H9 (cell line): ENCODE data around the gene LTV1. TPM values are rescaled to one million over a fixed set of nuclear protein-coding genes. Genes with fewer than 3 reads are reported as not detected.

Source experiments
- DNase-seq: peaks from one replicate; pipeline ENCODE4 v3.0.0-alpha.2; 2017
- H2AFZ ChIP-seq: one replicate; pipeline ENCODE4 v1.6.1; 2013; ENCODE audit warnings: mild to moderate bottlenecking, low read length, control low read depth, moderate library complexity
- H2AK5ac ChIP-seq: 2 replicates; pipeline ENCODE4 v1.6.1; 2013; ENCODE audit warnings: low read length, control low read depth, mixed read lengths; ENCODE audit not compliant: insufficient read length
- H2BK120ac ChIP-seq: one replicate; pipeline ENCODE4 v1.6.1; 2013; ENCODE audit warnings: low read depth, mild to moderate bottlenecking, low read length, control low read depth, inconsistent platforms; ENCODE audit not compliant: poor library complexity, severe bottlenecking
- H2BK12ac ChIP-seq: 2 replicates; pipeline ENCODE4 v1.6.1; 2013; ENCODE audit warnings: low read length, control low read depth, mixed read lengths, low read depth; ENCODE audit not compliant: insufficient read length
- H2BK15ac ChIP-seq: 2 replicates; pipeline ENCODE4 v1.6.1; 2013; ENCODE audit warnings: low read depth, low read length, control low read depth
- H2BK20ac ChIP-seq: one replicate; pipeline ENCODE4 v1.6.1; 2013; ENCODE audit warnings: low read depth, mild to moderate bottlenecking, low read length, control low read depth, inconsistent platforms; ENCODE audit not compliant: poor library complexity, severe bottlenecking
- H2BK5ac ChIP-seq: 2 replicates; pipeline ENCODE4 v1.6.1; 2013; ENCODE audit warnings: low read length, control low read depth, mixed read lengths; ENCODE audit not compliant: insufficient read length
- H3K14ac ChIP-seq: 2 replicates; pipeline ENCODE4 v1.6.1; 2013; ENCODE audit warnings: low read length, control low read depth; ENCODE audit not compliant: insufficient read depth
- H3K18ac ChIP-seq: 2 replicates; pipeline ENCODE4 v1.6.1; 2013; ENCODE audit warnings: low read depth, mild to moderate bottlenecking, mixed read lengths, low read length, control low read depth; ENCODE audit not compliant: insufficient read length
- H3K23ac ChIP-seq: 2 replicates; pipeline ENCODE4 v1.6.1; 2013; ENCODE audit warnings: low read length, control low read depth, mixed read lengths, low read depth; ENCODE audit not compliant: insufficient read length
- H3K23me2 ChIP-seq: 2 replicates; pipeline ENCODE4 v1.6.1; 2013; ENCODE audit warnings: low read depth, mild to moderate bottlenecking, mixed read lengths, low read length, control low read depth; ENCODE audit not compliant: insufficient read length, poor library complexity, severe bottlenecking
- H3K27ac ChIP-seq: 2 replicates; pipeline ENCODE4 v1.5.1; 2013; ENCODE audit warnings: low read length, control low read depth, mixed read lengths, low read depth; ENCODE audit not compliant: insufficient read length
- H3K27me3 ChIP-seq: 2 replicates; pipeline ENCODE4 v1.6.1; 2013; ENCODE audit warnings: low read length, control low read depth, inconsistent platforms; ENCODE audit not compliant: insufficient read depth
- H3K4ac ChIP-seq: 2 replicates; pipeline ENCODE4 v1.6.1; 2013; ENCODE audit warnings: low read depth, mild to moderate bottlenecking, control low read depth, inconsistent platforms, low read length, moderate library complexity
- H3K4me1 ChIP-seq: 2 replicates; pipeline ENCODE4 v1.6.1; 2013; ENCODE audit warnings: low read length, control low read depth, inconsistent platforms; ENCODE audit not compliant: insufficient read depth
- H3K4me2 ChIP-seq: 2 replicates; pipeline ENCODE4 v1.6.1; 2013; ENCODE audit warnings: low read length, control low read depth, mixed read lengths; ENCODE audit not compliant: insufficient read length, insufficient read depth
- H3K56ac ChIP-seq: 2 replicates; pipeline ENCODE4 v1.6.1; 2013; ENCODE audit warnings: low read depth, mild to moderate bottlenecking, mixed read lengths, low read length, control low read depth; ENCODE audit not compliant: insufficient read length
- H3K79me1 ChIP-seq: 2 replicates; pipeline ENCODE4 v1.6.1; 2013; ENCODE audit warnings: low read depth, mild to moderate bottlenecking, moderate library complexity, low read length, control low read depth, inconsistent platforms; ENCODE audit not compliant: insufficient read depth, poor library complexity, severe bottlenecking
- H3K79me2 ChIP-seq: 2 replicates; pipeline ENCODE4 v1.6.1; 2013; ENCODE audit warnings: low read length, control low read depth, inconsistent platforms; ENCODE audit not compliant: insufficient read depth
- H3K9ac ChIP-seq: 2 replicates; pipeline ENCODE4 v1.6.1; 2013; ENCODE audit warnings: low read length, control low read depth, mixed read lengths; ENCODE audit not compliant: insufficient read length; ENCODE audit errors: extremely low read depth
- H3K9me3 ChIP-seq: one replicate; pipeline ENCODE4 v1.6.1; 2013; ENCODE audit warnings: low read depth, low read length, inconsistent platforms; ENCODE audit not compliant: control insufficient read depth
- H3T11ph ChIP-seq: one replicate; pipeline ENCODE4 v1.6.1; 2013; ENCODE audit warnings: mild to moderate bottlenecking, low read length, control low read depth, inconsistent platforms
- H4K20me1 ChIP-seq: one replicate; pipeline ENCODE4 v1.6.1; 2013; ENCODE audit not compliant: control insufficient read depth, insufficient read length, insufficient read depth
- H4K5ac ChIP-seq: 2 replicates; pipeline ENCODE4 v1.6.1; 2013; ENCODE audit warnings: low read depth, mild to moderate bottlenecking, mixed read lengths, low read length, control low read depth; ENCODE audit not compliant: insufficient read length
- H4K8ac ChIP-seq: replicated peaks from 2 replicates; pipeline ENCODE4 v1.6.1; 2013; ENCODE audit warnings: low read length, control low read depth, mixed read lengths, low read depth; ENCODE audit not compliant: insufficient read length
- H4K91ac ChIP-seq: 2 replicates; pipeline ENCODE4 v1.6.1; 2013; ENCODE audit warnings: low read depth, mild to moderate bottlenecking, moderate library complexity, mixed read lengths, low read length, control low read depth; ENCODE audit not compliant: insufficient read length
- H3K27ac Mint-ChIP-seq, 3 experiments: 2 replicates in 2 of 3; 3 replicates in 1 of 3; pipeline ENCODE4 v1.8.0; 2020 to 2021; ENCODE audit warnings: mixed read lengths in 3 of 3, mild to moderate bottlenecking in 1 of 3, moderate library complexity in 1 of 3
- H3K27me3 Mint-ChIP-seq: 2 replicates; pipeline ENCODE4 v1.8.0; 2021; ENCODE audit warnings: low read depth, mild to moderate bottlenecking, moderate library complexity, mixed read lengths
- H3K36me3 Mint-ChIP-seq, 3 experiments: 2 replicates in 2 of 3; 3 replicates in 1 of 3; pipeline ENCODE4 v1.8.0; 2020 to 2021; ENCODE audit warnings: low read depth in 3 of 3, mixed read lengths in 3 of 3; ENCODE audit not compliant: insufficient read depth in 1 of 3
- H3K4me1 Mint-ChIP-seq, 2 experiments: 2 replicates each; pipeline ENCODE4 v1.8.0; 2020; ENCODE audit warnings: mixed read lengths in 2 of 2
- H3K4me3 Mint-ChIP-seq, 2 experiments: 2 replicates in 1 of 2; 3 replicates in 1 of 2; pipeline ENCODE4 v1.8.0; 2020 to 2021; ENCODE audit warnings: mild to moderate bottlenecking in 2 of 2, mixed read lengths in 2 of 2, moderate library complexity in 1 of 2
- H3K9me3 Mint-ChIP-seq, 2 experiments: 2 replicates in 1 of 2; 3 replicates in 1 of 2; pipeline ENCODE4 v1.8.0; 2020; ENCODE audit warnings: mild to moderate bottlenecking in 2 of 2, mixed read lengths in 2 of 2, moderate library complexity in 1 of 2
- CTCF ChIP-seq: fragments of 200-600 bp; sonication (generic); conservative IDR thresholded peaks from 3 replicates; pipeline ENCODE4 v1.8.0; 2021; ENCODE audit warnings: antibody characterized with exemption, mild to moderate bottlenecking
- WGBS: extraction: QIAGEN DNeasy Blood & Tissue Kit; methylation state at CpG from one replicate; pipeline ENCODE4 v1.1.7; 2013; ENCODE audit warnings: missing lambda C conversion rate, low lambda C conversion rate, mixed read lengths; ENCODE audit not compliant: insufficient read length; ENCODE audit errors: extremely low coverage; 5-methylcytosine and 5-hydroxymethylcytosine counted together
- total RNA-seq: library from RNA; stranded (reverse); gene quantifications from 2 replicates; pipeline ENCODE4 v1.2.1, GENCODE V29; 2021

The LTV1 gene
- total RNA-seq, 1 experiment from 2014 or later: 62.9 TPM

GRCh38 chr6:143838395-143838794 is 4.7 kb upstream of the LTV1 start:
- H3K4me1 Mint-ChIP-seq: peaks cover 4 to 6% of the 10 kb centered on the region in 2 experiments; a peak in 3 of 4 replicates
- Histone ChIP-seq H2BK5ac (no peak overlapping the region), H4K20me1 (no peaks in the 10 kb centered on the region), H2AK5ac (no peak overlapping the region), H3K79me2 (peaks cover under 1% of the 10 kb centered on the region; the same call in 1 of the 2 replicates), H3K23ac (no peak overlapping the region), H2AFZ (no peak overlapping the region), H3K18ac (no peak overlapping the region), H3K9me3 (no peaks in the 10 kb centered on the region), H2BK20ac (no peak overlapping the region), H2BK120ac (no peak overlapping the region), H3K27me3 (no peaks in the 10 kb centered on the region), H3K14ac (no peak overlapping the region), H4K91ac (no peak overlapping the region), H2BK15ac (no peak overlapping the region), H4K8ac (no peak overlapping the region), H4K5ac (no peak overlapping the region), H3K79me1 (no peaks in the 10 kb centered on the region), H3K23me2 (no peaks in the 10 kb centered on the region), H2BK12ac (no peak overlapping the region), H3K27ac (no peak overlapping the region), H3K4ac (no peak overlapping the region), H3K4me2 (no peak overlapping the region), H3T11ph (no peak overlapping the region), H3K9ac (no peak overlapping the region), H3K4me1 (no peaks in the 10 kb centered on the region), H3K56ac (no peak overlapping the region)
- no peak overlapping the region for H3K27ac Mint-ChIP-seq
- no peak for TF ChIP-seq CTCF
- WGBS: no CpG with 5 or more reads among the region's 5 CpGs
- H3K36me3 Mint-ChIP-seq: no peaks in the 10 kb centered on the region; a peak in 1 of 7 replicates
- no peak overlapping the region for H3K4me3 Mint-ChIP-seq
- no peak for DNase-seq
- no peaks in the 10 kb centered on the region for H3K9me3 Mint-ChIP-seq
- H3K27me3 Mint-ChIP-seq: no peaks in the 10 kb centered on the region
